GM18858 (cell line): ENCODE measurements around the gene TMEM219.
A peak's percentile ranks its signal among the peaks of the same experiment; 100 is the strongest.

Source experiments
- ATAC-seq: cut with Tn5 transposase; IDR thresholded peaks from one replicate; pipeline ENCODE4 v1.9.1; 2021; ENCODE audit not compliant: unreplicated experiment

TMEM219 gene

GRCh38 chr16:29994600-29995323 lies 32.9 kb downstream of the TMEM219 start:
- ATAC-seq = peak; percentile 16

DNA sequence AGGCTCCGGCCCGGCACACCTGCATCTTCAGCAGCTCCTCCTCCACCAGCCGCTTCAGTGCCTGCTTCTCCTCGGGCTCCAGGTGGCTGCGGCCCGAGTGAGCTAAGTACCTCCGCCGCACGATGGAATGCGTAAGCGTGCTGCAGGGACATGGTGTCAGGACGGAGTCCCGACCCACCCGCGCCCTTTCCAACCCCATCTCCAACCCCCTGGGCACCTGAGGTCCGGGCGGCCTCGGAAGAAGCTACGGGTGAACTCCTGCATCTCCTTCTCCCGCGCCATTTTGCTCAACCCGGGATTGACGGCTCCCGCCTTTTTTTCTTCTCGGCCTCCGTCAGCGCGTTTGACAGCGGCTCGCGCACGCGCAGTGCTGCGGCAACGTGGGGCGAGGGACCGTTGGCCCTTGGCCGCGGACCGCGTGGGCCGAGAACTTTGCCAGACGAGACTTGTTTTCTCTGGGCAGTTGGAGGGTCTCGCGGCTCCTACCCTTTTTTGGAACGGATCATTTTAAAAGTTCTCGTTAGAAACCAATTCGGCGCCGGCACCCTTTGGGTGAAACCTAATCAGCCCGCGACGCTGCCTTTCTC lies 33.5 kb downstream of the TMEM219 start, which contains the start of gene HIRIP3:
Gene HIRIP3 (minus strand): TSS at position 294 of the 587 bp plus-strand sequence. CDS start 12 bp downstream, at position 282.
- peak; percentile 18 for ATAC-seq

DNA sequence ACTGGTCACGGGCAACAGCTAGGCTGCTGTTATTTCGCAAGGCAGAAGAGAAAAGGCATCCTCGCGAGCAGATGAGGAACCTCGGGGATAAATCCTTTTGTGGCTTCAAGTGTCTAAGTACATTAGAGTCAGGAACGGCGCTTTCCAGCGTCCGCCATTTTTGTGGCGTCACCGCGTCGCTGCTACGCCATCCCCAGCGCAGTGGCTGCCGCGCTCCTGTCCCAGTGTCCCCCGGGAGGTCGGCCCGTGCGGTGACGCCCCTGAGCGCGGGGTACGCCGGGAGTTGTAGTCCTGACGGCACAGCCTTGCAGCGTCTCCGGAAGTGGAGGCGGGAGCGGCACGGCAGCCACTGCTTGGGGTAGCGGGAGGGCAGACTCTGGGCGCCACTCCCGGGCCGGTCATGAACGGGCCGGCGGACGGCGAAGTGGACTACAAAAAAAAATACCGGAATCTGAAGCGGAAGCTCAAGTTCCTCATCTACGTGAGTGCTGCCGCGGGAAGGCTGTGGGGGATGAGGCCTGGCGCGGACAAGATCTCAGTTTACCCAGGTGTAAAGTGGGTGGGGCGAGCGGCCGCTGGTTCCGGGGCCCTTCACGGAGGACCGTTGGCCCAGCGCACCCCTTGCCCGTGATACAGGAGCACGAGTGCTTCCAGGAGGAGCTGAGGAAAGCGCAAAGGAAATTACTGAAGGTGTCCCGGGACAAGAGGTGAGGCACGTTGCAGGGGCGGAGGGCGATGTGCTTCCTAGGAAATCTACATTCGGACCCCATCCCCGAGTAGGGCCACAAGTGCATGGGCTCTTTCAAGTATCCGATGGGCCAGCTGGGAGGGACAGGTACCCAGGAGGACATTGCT lies 34.3 kb downstream of the TMEM219 start, which contains the start of gene INO80E:
Gene INO80E (plus strand): TSS at position 331 of the 855 bp plus-strand sequence. CDS start 70 bp downstream, at position 401.
- ATAC-seq = peak; percentile 77

GRCh38 chr16:29996766-29997250 lies 34.9 kb downstream of the TMEM219 start:
- no peak for ATAC-seq

DNA sequence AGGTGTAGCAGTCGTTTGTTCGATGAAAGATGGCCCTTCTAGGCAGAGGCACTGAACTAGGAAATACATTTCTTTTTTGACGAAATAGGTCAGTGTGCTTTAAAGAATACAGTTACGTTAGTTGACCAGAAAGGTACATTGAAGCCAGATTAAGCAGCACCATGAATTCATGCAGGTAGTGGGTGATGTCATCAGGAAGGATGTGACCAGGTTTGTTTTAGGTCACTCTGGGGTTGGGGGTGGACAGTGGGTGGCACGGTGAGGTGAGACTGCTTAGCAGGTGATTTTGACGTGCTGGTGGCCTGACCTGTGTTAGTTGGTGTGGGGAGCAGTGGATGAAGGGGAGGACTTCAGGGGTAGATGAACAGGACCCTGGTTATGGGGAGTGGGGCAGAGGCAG lies 37.7 kb downstream of the TMEM219 start:
- no peak for ATAC-seq

DNA sequence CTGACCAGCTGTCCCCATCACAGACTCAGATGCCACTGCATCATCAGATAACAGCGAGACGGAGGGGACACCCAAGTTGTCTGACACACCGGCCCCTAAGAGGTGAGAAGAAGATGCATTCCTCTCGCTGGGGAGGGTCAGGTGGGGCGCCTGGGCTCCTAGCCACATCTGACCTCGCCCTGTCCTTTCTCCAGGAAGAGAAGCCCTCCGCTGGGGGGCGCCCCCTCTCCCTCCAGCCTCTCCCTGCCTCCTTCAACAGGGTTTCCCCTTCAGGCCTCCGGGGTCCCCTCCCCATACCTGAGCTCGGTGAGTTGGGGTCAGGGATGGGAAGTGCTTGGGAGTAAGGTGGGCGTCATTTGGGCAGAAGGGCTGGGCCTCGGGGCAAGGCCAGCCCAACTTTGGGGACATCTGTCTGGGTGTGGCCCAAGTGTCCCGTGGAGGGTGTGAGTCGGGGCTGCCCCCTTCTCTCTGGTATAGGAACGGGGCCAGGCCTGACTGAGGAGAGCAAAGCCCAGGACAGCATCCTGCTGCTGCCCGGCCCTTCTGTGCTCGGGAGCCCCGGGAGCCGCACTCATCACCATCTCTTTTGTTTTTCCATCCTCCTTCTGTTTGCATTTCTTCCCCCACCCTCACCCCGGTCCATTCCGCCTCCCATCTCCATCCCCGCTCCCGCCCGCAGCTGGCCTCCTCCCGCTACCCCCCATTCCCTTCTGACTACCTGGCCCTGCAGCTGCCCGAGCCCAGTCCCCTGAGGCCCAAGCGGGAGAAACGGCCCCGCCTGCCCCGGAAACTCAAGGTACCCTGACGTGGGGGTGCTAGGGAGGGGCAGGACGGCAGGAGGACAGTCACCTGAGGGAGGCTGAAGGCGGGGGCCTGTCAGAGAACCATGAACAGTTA lies 39.1 kb downstream of the TMEM219 start:
- no peak for ATAC-seq

GRCh38 chr16:30002614-30003346 lies 40.9 kb downstream of the TMEM219 start:
- no peak for ATAC-seq

DNA sequence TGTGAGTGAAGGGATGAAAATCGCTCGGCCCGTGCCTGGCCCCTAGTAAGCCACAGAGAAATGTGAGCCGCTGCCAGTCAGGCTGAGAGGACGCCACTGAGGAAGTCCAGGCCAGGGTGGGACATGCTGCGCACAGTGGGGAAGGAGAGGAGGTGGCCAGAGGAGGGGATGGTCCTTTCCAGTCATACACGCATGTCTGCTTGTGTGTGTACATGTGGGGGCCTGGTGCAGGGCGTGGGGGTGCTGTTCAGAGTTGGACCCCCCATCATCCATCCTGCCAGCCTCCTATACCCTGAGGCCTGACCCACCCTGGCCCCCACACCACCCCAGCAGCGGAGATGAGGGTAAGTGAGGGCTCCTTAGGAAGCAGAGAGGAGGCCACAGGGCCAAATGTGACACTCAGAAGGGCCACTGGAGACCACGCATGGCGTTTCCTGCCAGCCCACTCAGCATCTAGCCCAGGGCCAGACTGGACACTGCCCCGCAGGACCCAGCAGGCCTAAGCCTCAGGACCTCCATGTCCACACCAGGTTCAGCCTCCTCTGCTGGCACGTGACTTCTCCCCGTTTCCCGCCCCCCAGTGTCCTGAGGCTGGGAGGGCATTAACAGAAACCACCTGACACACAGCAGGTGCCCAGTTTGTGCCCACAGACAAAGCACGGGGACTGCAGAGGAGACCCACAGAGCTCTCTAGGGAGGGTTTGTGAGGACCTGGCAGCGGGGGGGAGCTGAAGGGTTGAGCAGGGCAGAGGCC lies 42.0 kb downstream of the TMEM219 start:
- ATAC-seq = no peak

DNA sequence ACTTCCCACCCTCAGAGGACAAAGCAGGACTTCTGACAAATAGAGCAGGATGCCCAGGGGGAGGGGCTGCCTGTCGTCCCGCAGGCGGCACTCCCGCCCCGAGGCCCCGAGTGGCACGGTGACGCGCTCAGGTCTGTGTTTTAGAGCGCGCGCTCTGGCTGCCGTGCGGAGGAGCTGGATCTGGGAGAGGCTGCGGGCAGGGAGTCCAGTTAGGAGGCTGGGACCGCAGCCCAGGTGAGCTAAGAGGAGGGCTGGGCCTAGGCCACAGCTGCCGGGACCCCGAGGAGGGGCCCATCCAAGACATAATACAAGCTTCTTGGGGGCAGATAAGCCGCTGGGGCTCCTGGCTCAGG lies 42.5 kb downstream of the TMEM219 start:
- no peak for ATAC-seq

DNA sequence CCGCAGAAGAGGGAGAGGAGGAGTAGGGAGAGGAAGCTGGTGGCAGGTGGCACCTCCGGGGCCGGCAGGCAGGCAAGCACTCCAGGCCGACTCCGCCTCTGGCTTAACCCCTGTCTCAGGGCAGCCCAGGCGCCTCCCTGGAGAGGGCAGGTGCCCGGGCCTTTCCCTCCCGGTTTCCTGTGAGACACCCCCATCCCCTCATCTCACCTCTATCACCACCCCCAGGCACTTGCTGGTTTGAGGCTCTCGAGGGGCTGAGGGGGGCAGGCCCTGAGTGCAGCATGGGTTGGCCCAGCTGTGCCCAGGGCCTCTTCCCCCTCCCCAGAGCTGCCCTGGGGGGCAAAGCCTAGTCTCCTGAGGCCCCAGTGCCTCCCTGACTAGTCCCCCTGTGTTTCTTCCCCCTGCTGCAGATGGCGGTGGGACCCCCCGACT lies 42.9 kb downstream of the TMEM219 start:
- no peak for ATAC-seq

- no peak for ATAC-seq
These were observed 43.6 kb downstream of the TMEM219 start for GRCh38 chr16:30005341-30006094.

GRCh38 chr16:30006095-30006473 lies 44.2 kb downstream of the TMEM219 start:
- ATAC-seq = no peak

DNA sequence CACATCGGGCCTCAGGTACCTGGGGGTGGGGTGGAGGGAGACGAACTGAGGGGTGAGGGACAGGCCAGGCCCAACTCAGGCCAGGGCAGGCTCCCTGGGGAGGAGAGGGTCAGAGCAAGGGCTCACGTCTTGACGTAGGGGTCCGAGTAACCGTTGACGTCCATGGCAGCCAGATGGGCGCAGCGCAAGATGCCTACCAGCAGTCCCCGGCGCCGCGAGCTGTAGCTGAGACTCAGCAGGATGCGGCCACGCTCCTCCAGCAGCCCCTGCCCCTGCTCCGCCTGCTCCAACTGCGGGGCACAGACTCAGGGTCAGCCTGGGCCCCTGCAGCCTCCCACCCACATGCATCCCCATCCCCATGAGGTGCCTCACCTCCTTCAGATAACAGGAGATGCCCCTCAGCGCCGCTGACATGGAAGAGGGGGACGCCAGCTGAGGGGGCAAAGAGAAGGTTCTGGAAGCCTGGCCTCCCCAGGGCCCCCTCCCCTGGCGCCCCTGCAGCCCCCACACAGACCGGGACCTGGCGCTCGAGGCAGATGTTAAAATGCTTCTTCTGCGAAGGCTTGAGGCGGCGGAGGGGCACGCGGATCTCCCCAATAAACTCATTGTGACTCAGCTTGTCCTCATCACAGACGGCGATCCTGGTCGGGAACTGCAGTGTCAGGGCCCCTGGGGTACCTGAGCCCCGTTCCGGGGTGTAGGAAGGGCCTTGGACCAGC lies 44.9 kb downstream of the TMEM219 start:
- no peak for ATAC-seq

- no peak for ATAC-seq
These were observed 45.6 kb downstream of the TMEM219 start for GRCh38 chr16:30007378-30007895.

- ATAC-seq = no peak
These were observed 47.4 kb downstream of the TMEM219 start for GRCh38 chr16:30009085-30009862.

- ATAC-seq = no peak
These were observed 48.3 kb downstream of the TMEM219 start for GRCh38 chr16:30009990-30010843.
